GM12878 (cell line): ENCODE results near the gene KIF12. TPM values are rescaled to one million over a fixed set of nuclear protein-coding genes. Genes with fewer than 3 reads are reported as not detected.

Experiments
- ATAC-seq: fragments of 200-7000 bp; cut with Tn5 transposase; 3 replicates; pipeline ENCODE4 v1.9.1; 2020; ENCODE audit warnings: mild to moderate bottlenecking, moderate library complexity
- BruUV-seq: library from RNA; stranded (reverse); fragments of 400-500 nt; replicated peaks from 2 replicates; lab custom pipeline; 2021; lab: Mats Ljungman, UMichigan
- CTCF ChIA-PET: fragments of 300-600 bp; sonication (Branson Sonifier 250); formaldehyde crosslinking; extraction: SDS; loops from one replicate; lab custom pipeline; 2021; ENCODE audit warnings: inconsistent platforms; lab: Yijun Ruan, JAX
- POLR2A ChIA-PET: fragments of 350-600 bp; formaldehyde crosslinking; extraction: SDS; loops from one replicate; lab custom pipeline; 2021; ENCODE audit warnings: inconsistent platforms; lab: Charles Lee
- RAD21 ChIA-PET: fragments of 300-600 bp; sonication (Branson Sonifier 250); formaldehyde crosslinking; loops from one replicate; lab custom pipeline; 2023; ENCODE audit warnings: antibody characterized with exemption; ENCODE audit not compliant: unreplicated experiment; lab: Charles Lee
- SMC1A ChIA-PET: fragments of 300-600 bp; sonication (Branson Sonifier 250); formaldehyde crosslinking; loops from one replicate; lab custom pipeline; 2023; ENCODE audit not compliant: unreplicated experiment, uncharacterized antibody; lab: Charles Lee
- DNase-seq: peaks from one replicate; pipeline ENCODE4 v3.0.0-alpha.2; 2011; ENCODE audit warnings: low read depth, low spot score
- FAIRE-seq: peaks from 3 replicates; lab custom pipeline; 2011; peaks lifted over from hg19 to GRCh38; lab: Jason Lieb, UNC
- H2AFZ ChIP-seq: 2 replicates; pipeline ENCODE4 v1.6.0; 2011; ENCODE audit warnings: low read depth, low read length, control low read depth; ENCODE audit not compliant: control insufficient read depth
- H3K27ac ChIP-seq: 2 replicates; pipeline ENCODE4 v1.5.1; 2011; ENCODE audit warnings: control low read depth; ENCODE audit not compliant: control insufficient read depth, insufficient read depth
- H3K27me3 ChIP-seq, 2 experiments: replicated peaks in 1 of 2; 2 replicates each; pipeline versions ENCODE4 v1.6.0 to v1.6.1; 2011; ENCODE audit warnings: low read length in 1 of 2; ENCODE audit not compliant: control insufficient read depth in 2 of 2, insufficient read depth in 2 of 2
- H3K36me3 ChIP-seq, 2 experiments: 2 replicates each; pipeline ENCODE4 v1.5.1; 2011; ENCODE audit warnings: low read length in 1 of 2; ENCODE audit not compliant: control insufficient read depth in 2 of 2, insufficient read depth in 2 of 2
- H3K4me1 ChIP-seq: 2 replicates; pipeline ENCODE4 v1.6.1; 2011; ENCODE audit warnings: mild to moderate bottlenecking, low read length, moderate library complexity, mixed read lengths; ENCODE audit not compliant: control insufficient read depth, insufficient read depth
- H3K4me2 ChIP-seq: 2 replicates; pipeline ENCODE4 v1.6.0; 2011; ENCODE audit warnings: control low read depth; ENCODE audit not compliant: control insufficient read depth, insufficient read depth
- H3K4me3 ChIP-seq: fragments of 200-600 bp; sonication (generic); 2 replicates; pipeline ENCODE4 v1.5.1; 2016
- H3K79me2 ChIP-seq: 2 replicates; pipeline ENCODE4 v1.6.0; 2011; ENCODE audit warnings: low read length; ENCODE audit not compliant: control insufficient read depth, insufficient read depth
- H3K9ac ChIP-seq: 2 replicates; pipeline ENCODE4 v1.8.0; 2011; ENCODE audit warnings: low read length, control low read depth, mixed read lengths; ENCODE audit not compliant: control insufficient read depth, insufficient read depth
- H3K9me3 ChIP-seq: replicated peaks from 3 replicates; pipeline ENCODE4 v1.5.1; 2011; ENCODE audit warnings: mild to moderate bottlenecking, low read length; ENCODE audit not compliant: control insufficient read depth, insufficient read depth
- H4K20me1 ChIP-seq: 2 replicates; pipeline ENCODE4 v1.6.0; 2011; ENCODE audit not compliant: control insufficient read depth, insufficient read depth
- BMI1 ChIP-seq: fragments of 450-650 bp; IDR thresholded peaks from 2 replicates; pipeline ENCODE4 v1.6.1; 2016; ENCODE audit warnings: mild to moderate bottlenecking, moderate library complexity, borderline replicate concordance
- BRCA1 ChIP-seq: IDR thresholded peaks from 2 replicates; pipeline ENCODE4 v1.6.1; 2011; ENCODE audit warnings: low read depth, low read length, improper control_type of control experiment
- CEBPB ChIP-seq, 2 experiments: fragments of 150-350 bp in 1 of 2; IDR thresholded peaks; 2 replicates each; pipeline ENCODE4 v1.6.1; 2012 to 2014; ENCODE audit warnings: low read depth in 2 of 2, low read length in 2 of 2, borderline replicate concordance in 1 of 2, inconsistent platforms in 1 of 2
- HDAC2 ChIP-seq: fragments of 200-600 bp; sonication (generic); IDR thresholded peaks from 2 replicates; pipeline ENCODE4 v1.6.1; 2017
- IRF4 ChIP-seq: IDR thresholded peaks from 2 replicates; pipeline ENCODE4 v1.6.1; 2011; ENCODE audit warnings: low read depth, low read length
- RELB ChIP-seq: fragments of 450-650 bp; IDR thresholded peaks from 2 replicates; pipeline ENCODE4 v1.6.1; 2017; ENCODE audit warnings: low read depth, mild to moderate bottlenecking, moderate library complexity
- STAT3 ChIP-seq: IDR thresholded peaks from 2 replicates; pipeline ENCODE4 v1.6.1; 2011; ENCODE audit warnings: low read depth, low read length, improper control_type of control experiment
- WRNIP1 ChIP-seq: IDR thresholded peaks from 2 replicates; pipeline ENCODE4 v1.6.1; 2011; ENCODE audit warnings: low read depth, low read length, improper control_type of control experiment, borderline replicate concordance
- ZNF622 ChIP-seq: fragments of 450-650 bp; IDR thresholded peaks from 2 replicates; pipeline ENCODE4 v1.6.1; 2017; ENCODE audit warnings: mild to moderate bottlenecking, inconsistent platforms
- ZZZ3 ChIP-seq: IDR thresholded peaks from 2 replicates; pipeline ENCODE4 v1.6.1; 2011; ENCODE audit warnings: low read depth; ENCODE audit not compliant: control insufficient read depth, insufficient read length
- WGBS: methylation state at CpG from one replicate; pipeline ENCODE4 v1.1.6; 2016; ENCODE audit warnings: low lambda C conversion rate; ENCODE audit not compliant: insufficient replicate concordance, insufficient coverage; ENCODE audit errors: missing lambda C conversion rate; 5-methylcytosine and 5-hydroxymethylcytosine counted together
- in situ Hi-C: fragments of 300-500 bp; cut with MboI; formaldehyde crosslinking; loops from 9 replicates; pipeline ENCODE4 v1.14.3; 2018; ENCODE audit warnings: mixed read lengths
- intact Hi-C: fragments of 100-400 bp; cut with micrococcal nuclease; formaldehyde crosslinking; loops from one replicate; pipeline ENCODE4 v1.14.2; 2022; ENCODE audit not compliant: unreplicated experiment
- polyA plus RNA-seq, 11 experiments: library from polyadenylated mRNA; depleted of rRNA in 4 of 11; unstranded in 6 of 11; stranded (reverse) in 5 of 11; fragments of >200 nt; fragmentation: Nextera tagmentation in 4 of 11; fragmentation: Illumina TruSeq in 1 of 11; extraction: Ambion mirVana in 4 of 11; extraction: Trizol in 1 of 11; gene quantifications; 1 replicate in 1 of 11; 2 replicates in 10 of 11; pipeline versions ENCODE4 v1.2.1 to v1.2.3, GENCODE V29; 2011 to 2016; ENCODE audit warnings: inconsistent platforms in 2 of 11, missing spikeins in 2 of 11, low read depth in 1 of 11
- total RNA-seq, 4 experiments: library from RNA; depleted of rRNA in 3 of 4; stranded (reverse); fragments of >200 nt in 3 of 4; fragmentation: Illumina TruSeq in 1 of 4; extraction: Trizol in 1 of 4; gene quantifications; 2 replicates each; pipeline versions ENCODE4 v1.2.1 to v1.2.3, GENCODE V29; 2013 to 2021
- TF ChIP-seq, protein P1 (sequence below): IDR thresholded peaks from 2 replicates; pipeline ENCODE4 v1.6.1; 2012; ENCODE audit warnings: low read depth, low read length, improper control_type of control experiment
- TF ChIP-seq, protein P2 (sequence below): IDR thresholded peaks from 2 replicates; pipeline ENCODE4 v1.6.1; 2012; ENCODE audit warnings: low read depth, low read length, improper control_type of control experiment
- TF ChIP-seq, protein P3 (sequence below): fragments of 450-650 bp; IDR thresholded peaks from 2 replicates; pipeline ENCODE4 v1.6.1; 2017; ENCODE audit warnings: antibody characterized with exemption, mild to moderate bottlenecking, moderate library complexity

KIF12 gene
- total and polyA plus RNA-seq, 10 of the 15 experiments (the other 5 are each of a cell fraction or from before 2014, with no cell fraction given) = not detected

GRCh38 chr9:114124138-114124537 lies 25.0 kb upstream of the KIF12 start:
- ATAC-seq (no peak), DNase-seq (no peak), FAIRE-seq (no peak)
- Histone ChIP-seq H3K9ac (no peak overlapping the region), H3K27ac (no peak overlapping the region), H3K4me1 (no peaks in the 10 kb centered on the region), H3K79me2 (no peaks in the 10 kb centered on the region), H3K9me3 (no peaks in the 10 kb centered on the region), H3K4me2 (no peak overlapping the region), H3K36me3 (no peaks in the 10 kb centered on the region), H4K20me1 (no peaks in the 10 kb centered on the region), H3K27me3 (no peaks in the 10 kb centered on the region; a peak in 1 of 4 replicates), H3K4me3 (no peak overlapping the region), H2AFZ (no peak overlapping the region)
- 13% methylated on average over 1 of the region's 1 CpG for whole genome bisulfite sequencing
- in situ Hi-C loops (no loop called here), intact Hi-C loops (no loop called here)
- ChIA-PET SMC1A (no interaction called here), CTCF (no interaction called here), RAD21 (no interaction called here), POLR2A (no interaction called here)
- TF ChIP-seq WRNIP1 = no peak
- TF ChIP-seq, protein P1, sequence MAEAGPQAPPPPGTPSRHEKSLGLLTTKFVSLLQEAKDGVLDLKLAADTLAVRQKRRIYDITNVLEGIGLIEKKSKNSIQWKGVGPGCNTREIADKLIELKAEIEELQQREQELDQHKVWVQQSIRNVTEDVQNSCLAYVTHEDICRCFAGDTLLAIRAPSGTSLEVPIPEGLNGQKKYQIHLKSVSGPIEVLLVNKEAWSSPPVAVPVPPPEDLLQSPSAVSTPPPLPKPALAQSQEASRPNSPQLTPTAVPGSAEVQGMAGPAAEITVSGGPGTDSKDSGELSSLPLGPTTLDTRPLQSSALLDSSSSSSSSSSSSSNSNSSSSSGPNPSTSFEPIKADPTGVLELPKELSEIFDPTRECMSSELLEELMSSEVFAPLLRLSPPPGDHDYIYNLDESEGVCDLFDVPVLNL = no peak
- TF ChIP-seq RELB = no peak
- no peak for TF ChIP-seq ZNF622
- TF ChIP-seq STAT3 = no peak
- no peak for TF ChIP-seq BMI1
- TF ChIP-seq BRCA1 = no peak
- no peak for TF ChIP-seq CEBPB (IDR thresholded peaks at IDR 0.05; ENCODE audit: borderline replicate concordance in 1 of 2, low read depth in 2 of 2, low read length in 2 of 2)
- TF ChIP-seq, protein P2, sequence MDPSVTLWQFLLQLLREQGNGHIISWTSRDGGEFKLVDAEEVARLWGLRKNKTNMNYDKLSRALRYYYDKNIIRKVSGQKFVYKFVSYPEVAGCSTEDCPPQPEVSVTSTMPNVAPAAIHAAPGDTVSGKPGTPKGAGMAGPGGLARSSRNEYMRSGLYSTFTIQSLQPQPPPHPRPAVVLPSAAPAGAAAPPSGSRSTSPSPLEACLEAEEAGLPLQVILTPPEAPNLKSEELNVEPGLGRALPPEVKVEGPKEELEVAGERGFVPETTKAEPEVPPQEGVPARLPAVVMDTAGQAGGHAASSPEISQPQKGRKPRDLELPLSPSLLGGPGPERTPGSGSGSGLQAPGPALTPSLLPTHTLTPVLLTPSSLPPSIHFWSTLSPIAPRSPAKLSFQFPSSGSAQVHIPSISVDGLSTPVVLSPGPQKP = no peak
- TF ChIP-seq, protein P3, sequence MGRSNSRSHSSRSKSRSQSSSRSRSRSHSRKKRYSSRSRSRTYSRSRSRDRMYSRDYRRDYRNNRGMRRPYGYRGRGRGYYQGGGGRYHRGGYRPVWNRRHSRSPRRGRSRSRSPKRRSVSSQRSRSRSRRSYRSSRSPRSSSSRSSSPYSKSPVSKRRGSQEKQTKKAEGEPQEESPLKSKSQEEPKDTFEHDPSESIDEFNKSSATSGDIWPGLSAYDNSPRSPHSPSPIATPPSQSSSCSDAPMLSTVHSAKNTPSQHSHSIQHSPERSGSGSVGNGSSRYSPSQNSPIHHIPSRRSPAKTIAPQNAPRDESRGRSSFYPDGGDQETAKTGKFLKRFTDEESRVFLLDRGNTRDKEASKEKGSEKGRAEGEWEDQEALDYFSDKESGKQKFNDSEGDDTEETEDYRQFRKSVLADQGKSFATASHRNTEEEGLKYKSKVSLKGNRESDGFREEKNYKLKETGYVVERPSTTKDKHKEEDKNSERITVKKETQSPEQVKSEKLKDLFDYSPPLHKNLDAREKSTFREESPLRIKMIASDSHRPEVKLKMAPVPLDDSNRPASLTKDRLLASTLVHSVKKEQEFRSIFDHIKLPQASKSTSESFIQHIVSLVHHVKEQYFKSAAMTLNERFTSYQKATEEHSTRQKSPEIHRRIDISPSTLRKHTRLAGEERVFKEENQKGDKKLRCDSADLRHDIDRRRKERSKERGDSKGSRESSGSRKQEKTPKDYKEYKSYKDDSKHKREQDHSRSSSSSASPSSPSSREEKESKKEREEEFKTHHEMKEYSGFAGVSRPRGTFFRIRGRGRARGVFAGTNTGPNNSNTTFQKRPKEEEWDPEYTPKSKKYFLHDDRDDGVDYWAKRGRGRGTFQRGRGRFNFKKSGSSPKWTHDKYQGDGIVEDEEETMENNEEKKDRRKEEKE = no peak
- no peak for TF ChIP-seq HDAC2
- no peak for TF ChIP-seq IRF4
- no peak for TF ChIP-seq ZZZ3
- no TSS peak for BruUV-seq
